Left ventricle myocardium superior (tissue), 1 donor: ENCODE data around the gene SLC25A17. TPM values are rescaled to one million over a fixed set of nuclear protein-coding genes. Genes with fewer than 3 reads are reported as not detected.
"Not testable (repeated sequence)": the region's sequence is repeated elsewhere in the genome, so short reads cannot be mapped to it uniquely, and the experiment has no call there.

Experiments
- ATAC-seq: fragments of 200-7000 bp; cut with Tn5 transposase; one replicate; pipeline ENCODE4 v1.9.1; 2020; ENCODE audit warnings: mild to moderate bottlenecking, moderate library complexity
- DNase-seq: peaks from one replicate; pipeline ENCODE4 v3.0.0-alpha.2; 2020
- intact Hi-C: fragments of 100-400 bp; cut with micrococcal nuclease; formaldehyde crosslinking; loops from one replicate; pipeline ENCODE4 v1.11.0; 2022
- microRNA-seq: library from miRNA; unstranded; fragments of <30 nt; microRNA quantifications from one replicate; pipeline ENCODE4 v1.2.0, GENCODE V29; 2020; ENCODE audit warnings: borderline number of aligned reads
- total RNA-seq: library from RNA; stranded (reverse); fragmentation: NEBNext Ultra II Directional; extraction: Animal tissue kit (Norgen Biotek cat#: 25700); gene quantifications from one replicate; pipeline ENCODE4 v1.2.1, GENCODE V29; 2021
- donor health status: DM: no; HTN: yes; CAD: no; lungs with severe emphysema.

SLC25A17 gene
- total RNA-seq, 1 donor from 2014 or later, result 3.3 TPM

DNA sequence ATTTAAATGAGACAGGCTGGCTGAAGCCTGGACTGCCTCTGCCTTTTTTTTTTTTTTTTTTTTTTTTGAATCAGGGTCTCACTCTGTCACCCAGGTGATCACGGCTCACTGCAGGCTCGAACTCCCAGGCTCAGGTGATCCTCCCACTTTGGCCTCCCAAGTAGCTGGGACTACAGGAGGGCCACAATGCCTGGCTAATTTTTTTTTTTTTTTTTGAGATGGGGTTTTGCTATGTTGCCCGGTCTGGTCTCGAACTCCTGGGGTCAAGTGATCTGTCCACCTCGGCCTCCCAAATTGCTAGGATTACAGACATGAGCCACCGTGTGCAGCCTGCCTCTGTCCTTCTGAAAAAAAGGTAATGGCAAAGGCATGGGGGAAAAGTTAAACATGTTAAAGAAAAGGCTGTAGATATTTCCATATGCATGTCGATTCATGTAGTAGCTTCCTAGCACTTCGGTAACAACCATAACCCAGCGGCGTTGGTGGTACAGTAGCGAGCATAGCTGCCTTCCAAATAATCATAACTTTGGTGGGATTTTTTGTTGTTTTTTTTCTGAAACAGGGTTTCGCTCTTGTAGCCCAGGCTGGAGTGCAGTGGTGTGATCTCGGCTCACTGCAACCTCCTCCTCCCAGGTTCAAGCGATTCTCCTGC is 91.1 kb downstream of the SLC25A17 start:
- intact Hi-C loops, result no loop called here
- DNase-seq, result no peak
- ATAC-seq, result no peak

DNA sequence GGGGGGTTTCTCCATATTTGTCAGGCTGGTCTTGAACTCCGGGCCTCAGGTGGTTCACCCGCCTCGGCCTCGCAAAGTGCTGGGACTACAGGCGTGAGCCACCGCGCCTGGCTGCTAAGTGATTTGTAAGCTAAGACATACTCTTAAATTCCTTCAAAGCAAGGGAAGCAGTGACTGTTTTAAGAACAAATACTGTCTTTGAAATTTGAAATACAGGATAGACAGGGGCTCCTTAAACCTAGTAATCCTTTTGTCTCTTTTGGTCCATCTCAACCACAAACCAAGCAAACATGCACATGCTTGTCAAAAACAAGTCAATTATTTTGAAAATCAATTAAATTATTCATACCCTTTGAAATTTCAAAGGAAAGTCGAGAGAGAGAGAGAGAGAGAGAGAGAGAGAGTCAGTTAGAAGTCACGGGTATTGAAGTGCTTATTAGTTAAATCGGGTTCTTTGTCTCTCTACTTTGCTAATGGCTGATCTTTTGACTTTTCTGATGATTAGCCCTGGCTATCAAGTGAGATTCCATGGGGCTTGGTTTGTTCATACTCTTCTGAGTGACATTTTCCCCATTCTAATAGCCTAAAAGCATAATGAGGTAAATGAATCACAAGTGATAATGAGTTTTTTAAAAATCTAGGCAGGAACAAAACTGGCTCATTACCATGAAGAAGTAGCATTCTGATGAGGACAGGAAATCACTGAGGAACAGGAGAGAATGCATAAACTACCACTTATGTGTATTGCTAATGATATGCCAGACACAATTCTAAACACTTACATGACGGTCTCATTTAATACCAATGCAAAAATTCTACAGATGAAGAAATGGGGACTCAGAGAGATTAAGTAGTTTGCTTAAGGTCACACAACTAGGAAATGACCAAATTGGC is 91.8 kb downstream of the SLC25A17 start:
- DNase-seq (no peak), ATAC-seq (no peak)
- intact Hi-C loops, result no loop called here

DNA sequence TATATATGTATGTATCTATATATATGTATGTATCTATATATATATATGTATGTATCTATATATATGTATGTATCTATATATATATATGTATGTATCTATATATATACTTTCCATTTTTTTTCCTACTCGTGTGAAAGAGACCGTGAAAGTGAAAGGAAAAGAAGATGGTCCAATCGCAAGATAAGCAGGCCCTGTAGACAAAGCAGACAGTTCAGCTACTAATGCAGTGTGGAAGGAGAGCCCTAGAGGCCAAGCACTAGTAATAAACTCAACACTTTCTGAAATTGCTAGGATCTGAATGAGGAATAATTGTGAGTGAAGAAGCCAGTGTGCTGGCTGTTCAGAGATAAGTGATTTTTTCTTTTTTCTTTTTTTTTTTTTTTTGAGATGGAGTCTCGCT is 92.6 kb downstream of the SLC25A17 start:
- ATAC-seq (no peak), DNase-seq (no peak)
- intact Hi-C loops, result no loop called here

DNA sequence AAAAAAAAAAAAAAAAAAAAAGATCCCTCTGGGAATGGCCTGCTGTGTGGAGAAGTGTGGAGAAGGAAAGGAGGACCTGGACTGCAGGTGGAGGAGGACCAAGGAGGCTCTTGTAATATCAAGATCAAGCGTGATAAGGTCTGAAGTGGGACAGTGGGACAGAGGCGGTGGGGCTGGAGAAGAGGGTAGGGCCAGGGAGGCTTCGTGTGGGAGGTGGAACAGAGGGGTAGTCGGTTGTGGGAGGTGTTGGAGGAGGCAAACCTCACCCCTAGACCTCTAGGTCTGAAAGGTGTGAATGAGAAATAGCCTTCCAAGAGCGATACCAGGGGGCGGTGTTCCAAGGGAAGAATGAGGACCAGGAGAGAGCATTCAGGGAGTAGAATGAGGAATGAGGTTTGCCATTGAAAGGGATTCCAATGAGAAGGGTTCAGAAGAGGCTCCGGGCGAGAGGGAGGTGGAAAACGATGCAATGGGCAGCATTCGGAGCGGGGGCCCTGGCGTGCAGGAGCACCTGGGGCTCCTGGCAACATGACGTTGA is 95.7 kb downstream of the SLC25A17 start:
- DNase-seq, result no peak
- ATAC-seq, result no peak
- intact Hi-C loops, result no loop called here

DNA sequence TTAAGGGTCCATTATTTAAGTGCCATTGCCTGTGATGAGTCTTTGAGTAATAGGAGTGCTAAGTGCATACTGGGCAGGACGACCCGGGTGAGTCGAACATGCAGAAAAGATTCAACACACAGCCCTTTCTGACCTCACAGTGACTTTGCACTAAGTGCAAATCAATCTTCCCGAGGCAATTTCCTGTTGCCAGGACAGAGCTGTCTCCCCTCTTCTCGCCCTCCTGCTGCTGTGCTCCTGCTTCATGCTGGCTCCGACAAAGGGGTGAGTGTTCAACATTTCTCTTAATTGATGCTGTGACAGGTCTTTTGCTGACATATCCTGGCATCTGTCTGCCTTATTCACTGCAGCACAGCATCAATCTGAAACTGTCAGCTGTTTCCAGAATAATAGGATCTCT is 97.9 kb downstream of the SLC25A17 start:
- peak; percentile 26 for ATAC-seq
- DNase-seq, result no peak
- intact Hi-C loops, result no loop called here

DNA sequence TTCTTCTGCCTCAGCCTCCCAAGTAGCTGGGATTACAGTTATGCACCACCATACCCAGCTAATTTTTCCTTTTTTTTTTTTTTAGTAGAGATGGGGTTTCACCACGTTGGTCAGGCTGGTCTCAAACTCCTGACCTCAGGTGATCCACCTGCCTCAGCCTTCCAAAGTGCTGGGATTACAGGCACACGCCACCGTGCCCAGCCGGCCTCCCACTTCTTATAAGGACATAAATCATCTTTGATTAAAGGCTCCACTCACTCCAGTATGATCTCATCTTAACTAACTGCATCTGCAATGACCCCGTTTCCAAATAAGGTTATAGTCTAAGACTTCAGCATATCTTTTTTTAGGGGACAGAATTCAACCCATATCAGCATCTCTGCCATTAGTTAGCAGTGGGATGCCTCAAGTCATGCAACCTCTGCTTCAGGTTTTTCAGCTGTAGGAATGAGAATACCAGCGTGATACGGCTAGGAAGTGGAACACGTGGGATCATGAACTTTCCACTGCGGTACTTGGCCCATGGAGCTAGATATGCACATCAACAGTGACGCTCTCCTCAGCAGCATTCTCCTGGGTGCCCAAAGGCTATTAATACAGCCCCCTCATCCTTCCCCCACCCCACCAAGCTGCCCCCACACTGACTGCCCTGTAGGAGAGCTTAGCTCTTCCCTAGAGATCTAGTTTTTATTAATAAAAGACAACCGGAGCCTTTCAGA is 98.4 kb downstream of the SLC25A17 start:
- ATAC-seq (peak; percentile 43), DNase-seq (no peak)
- intact Hi-C loops, result no loop called here

DNA sequence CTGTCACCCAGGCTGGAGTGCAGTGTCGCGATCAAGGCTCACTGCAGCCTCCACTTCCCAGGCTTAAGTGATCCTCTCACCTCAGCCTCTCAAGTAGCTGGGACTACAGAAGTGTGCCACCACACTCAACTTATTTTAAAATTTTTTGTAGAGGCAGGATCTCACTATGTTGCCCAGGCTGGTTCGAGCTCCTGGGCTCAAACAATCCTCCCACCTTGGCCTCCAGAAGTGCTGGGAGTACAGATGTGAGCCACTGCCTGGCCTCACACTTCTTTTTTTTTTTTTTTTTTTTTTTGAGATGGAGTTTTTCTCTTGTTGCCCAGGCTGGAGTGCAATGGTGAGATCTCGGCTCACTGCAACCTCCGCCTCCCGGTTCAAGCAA is 99.0 kb downstream of the SLC25A17 start:
- ATAC-seq, intact Hi-C loops, DNase-seq: not testable (repeated sequence)

Small RNAs within 50 kb of the gene (microRNA-seq; reads per million reads assigned to microRNA genes)
- gene MIR4766, result not detected

Other genes starting within 250 kb of the SLC25A17 start
- gene MRTFA, start 182.6 kb downstream of the SLC25A17 start, total RNA-seq, result 32.5 TPM
- gene MCHR1, start 139.9 kb downstream of the SLC25A17 start, total RNA-seq, result 1.4 TPM
- 222 TPM for gene ST13, start 37.3 kb upstream of the SLC25A17 start, total RNA-seq
- gene XPNPEP3, start 37.8 kb upstream of the SLC25A17 start, total RNA-seq, result 25.7 TPM
- not detected for gene DNAJB7, start 42.8 kb upstream of the SLC25A17 start, total RNA-seq
- 65.9 TPM for gene RBX1, start 132.0 kb upstream of the SLC25A17 start, total RNA-seq